Activated CD4-positive, alpha-beta T cell treated with anti-CD3 and anti-CD28 coated beads, Interleukin-2, Interleukin-4, amounts not matched to agents 100 ng/mL and 50 ng/mL, durations not matched to agents 16 hours and 8 hours (primary cell): ENCODE measurements around the gene LYPD5.

Experiments used
- DNase-seq: peaks from one replicate; pipeline ENCODE4 v3.0.0-alpha.2; 2020; ENCODE audit warnings: low spot score

LYPD5 gene

DNA sequence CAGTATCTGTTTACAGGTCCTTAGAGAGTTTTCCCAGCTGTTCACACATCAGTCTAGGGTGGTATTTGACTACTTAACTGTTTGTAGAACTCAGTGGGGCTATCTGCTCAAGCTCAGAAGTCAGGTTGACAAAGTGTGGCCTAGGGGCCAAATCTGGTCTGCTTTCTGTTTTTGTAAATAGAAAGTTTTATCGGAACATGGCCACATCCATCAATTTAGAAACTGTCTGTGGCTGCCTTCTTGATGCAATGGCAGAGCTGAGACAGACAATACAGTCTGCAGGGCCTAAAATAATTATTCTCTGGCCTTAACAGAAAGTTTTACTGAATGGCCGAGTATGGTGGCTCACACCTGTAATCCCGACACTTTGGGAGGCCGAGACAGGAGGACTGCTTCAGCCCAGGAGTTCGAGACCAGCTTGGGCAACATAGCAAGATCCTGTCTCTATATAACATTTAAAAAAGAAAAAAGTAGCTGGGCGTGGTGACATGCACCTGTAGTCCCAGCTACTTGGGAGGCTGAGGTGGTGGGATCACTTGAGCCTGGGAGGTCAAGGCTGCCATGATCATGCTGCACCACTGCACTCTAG, 49.9 kb downstream of the LYPD5 start:
- DNase-seq, result peak; percentile 44

DNA sequence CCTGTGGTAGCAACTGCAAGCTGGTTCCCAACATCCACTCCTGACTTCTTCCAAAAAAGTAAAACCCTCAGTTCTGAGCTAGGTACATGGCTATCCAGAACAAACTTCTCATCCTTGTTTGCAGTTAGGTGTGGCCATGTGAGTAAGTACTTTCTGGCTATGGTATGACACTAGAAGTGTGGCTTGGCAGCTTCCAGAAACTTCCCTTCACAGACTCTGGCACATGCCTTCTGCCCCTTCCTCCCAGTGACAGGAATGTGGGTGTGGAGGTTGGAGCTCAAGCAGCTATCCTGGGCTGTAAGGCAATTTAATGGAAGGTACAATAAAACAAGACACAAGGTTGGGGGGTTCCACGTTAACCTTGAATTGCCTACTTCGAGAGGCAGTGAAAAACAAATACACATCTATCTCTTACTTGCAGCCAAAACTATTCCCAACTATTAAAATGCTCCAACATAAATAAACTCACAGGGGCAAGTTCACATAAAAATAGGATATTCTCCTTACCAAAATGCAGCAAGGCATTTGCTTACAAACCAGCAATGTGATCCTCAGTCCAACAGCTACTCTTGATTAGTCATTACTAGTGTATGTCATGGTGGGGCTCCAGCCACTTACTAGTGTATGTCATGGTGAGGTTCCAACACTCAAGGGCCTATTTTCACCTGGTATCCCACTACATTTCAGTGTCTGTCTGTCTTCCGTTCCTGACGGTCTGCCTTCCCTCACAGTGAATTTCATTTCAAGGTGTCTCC, 50.6 kb downstream of the LYPD5 start:
- DNase-seq, result peak; percentile 42

DNA sequence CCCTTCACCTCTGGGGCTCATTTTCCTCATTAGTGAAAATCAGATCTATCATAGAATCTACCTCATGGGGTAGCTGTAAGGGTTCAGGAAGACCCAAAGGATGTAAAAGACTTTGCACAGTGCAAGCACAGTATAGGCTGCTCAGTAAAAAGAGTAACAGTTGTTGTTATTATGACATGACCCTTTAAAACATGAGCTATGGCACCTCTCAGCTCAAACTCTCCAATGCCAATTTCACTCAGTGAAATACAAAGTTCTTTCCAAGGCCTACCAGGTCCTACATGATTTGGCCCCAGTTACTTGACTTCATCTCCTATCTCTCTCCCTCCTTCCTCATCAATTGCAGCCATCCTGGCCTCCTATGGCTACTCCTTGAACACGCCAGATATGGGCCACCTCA, 52.3 kb downstream of the LYPD5 start:
- DNase-seq, result no peak

DNA sequence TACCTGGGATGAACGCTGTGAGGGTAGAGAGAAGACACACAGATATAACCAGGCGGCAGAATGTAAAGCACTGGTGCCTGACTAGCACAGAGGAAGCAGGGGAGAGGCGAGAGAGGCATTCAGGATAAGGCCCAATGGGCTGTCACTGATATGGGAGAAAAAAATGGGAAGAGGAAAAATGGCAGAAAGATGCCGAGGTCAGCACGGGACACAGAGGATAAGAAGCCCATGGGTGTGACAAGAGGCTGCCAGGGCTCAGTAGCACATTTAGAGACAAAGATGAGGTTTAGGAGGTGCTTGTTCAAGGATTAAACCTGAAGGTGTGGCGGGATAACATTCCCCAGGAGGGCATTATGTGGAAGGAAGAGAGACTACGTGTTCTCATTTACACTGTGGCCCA, 53.1 kb downstream of the LYPD5 start:
- DNase-seq, result no peak

DNA sequence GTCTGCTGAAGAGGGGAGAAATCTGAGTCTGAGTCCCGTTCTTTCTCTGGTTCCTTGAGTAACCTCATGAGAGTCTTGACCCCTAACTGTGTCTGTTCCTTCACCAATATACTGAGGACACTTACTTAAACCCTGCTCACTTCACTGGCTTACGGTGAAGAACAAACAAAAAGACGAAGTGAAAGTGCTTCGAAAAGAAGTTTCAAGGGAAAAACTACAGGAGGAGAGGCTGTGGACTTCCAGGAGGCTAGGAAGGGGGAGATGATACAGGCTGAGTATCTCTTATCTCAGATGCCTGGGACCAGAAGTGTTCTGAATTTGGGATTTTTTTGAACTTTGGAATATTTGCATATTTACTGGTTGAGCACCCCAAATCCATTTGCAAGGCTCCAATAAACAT, 53.6 kb downstream of the LYPD5 start:
- DNase-seq, result no peak

DNA sequence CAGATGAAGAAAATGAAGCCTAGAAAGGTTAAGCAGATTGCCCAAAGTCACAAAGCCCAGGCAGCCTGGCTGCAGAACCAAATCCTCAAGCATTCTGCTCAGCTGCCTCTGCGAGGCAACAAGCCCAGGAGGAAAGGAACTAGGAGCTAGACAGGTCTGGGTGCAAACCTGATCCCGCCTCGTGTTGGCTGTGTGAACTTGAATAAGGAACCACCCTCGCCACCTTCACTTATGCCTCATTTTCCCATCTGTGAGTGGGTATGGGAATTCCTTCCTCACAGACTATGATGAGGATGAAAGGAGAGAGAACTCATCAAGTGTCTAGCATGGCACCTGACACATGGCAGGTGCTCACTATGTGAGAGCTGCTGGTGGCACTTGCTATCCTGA, 54.0 kb downstream of the LYPD5 start:
- DNase-seq, result no peak

DNA sequence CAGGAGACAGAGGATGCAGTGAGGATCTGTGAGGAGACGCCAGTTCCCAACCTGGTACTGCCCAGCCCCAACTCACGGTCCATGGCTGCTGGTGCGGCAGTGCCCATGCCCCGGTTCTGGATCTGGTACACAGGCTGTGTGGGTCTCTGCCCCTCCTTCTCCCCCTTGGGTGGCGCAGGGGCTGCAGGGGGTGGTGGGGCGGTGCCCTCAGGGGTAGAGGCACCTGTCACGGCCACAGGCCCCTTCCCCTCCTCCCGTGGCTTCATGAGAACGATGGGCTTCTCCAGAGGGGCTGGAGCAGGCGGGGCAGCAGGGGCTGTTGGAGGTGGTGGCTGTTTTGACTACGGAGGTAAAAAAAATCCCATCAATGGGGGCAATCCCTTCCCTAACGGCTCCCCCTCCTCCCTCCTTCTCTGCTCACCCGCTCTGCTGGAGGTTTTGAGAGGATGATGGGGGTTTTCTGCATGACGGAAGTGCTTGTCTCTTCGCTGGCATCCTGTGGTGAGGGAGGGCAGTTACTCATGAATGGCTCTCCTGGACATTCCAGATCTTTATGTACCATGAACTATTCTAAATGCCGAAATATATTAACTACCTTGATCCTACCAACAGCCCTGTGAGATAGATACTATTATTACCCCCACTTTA, 54.6 kb downstream of the LYPD5 start:
- DNase-seq, result no peak
